DMS153 treated with DMSO at 0.1 percent for 48 hours (cell line): ENCODE measurements around the gene RAD18.

ENCODE experiments used
- DNase-seq: peaks from one replicate; lab custom pipeline; 2025; ENCODE audit not compliant: unreplicated experiment; lab: John Stamatoyannopoulos, UW

RAD18 gene

DNA sequence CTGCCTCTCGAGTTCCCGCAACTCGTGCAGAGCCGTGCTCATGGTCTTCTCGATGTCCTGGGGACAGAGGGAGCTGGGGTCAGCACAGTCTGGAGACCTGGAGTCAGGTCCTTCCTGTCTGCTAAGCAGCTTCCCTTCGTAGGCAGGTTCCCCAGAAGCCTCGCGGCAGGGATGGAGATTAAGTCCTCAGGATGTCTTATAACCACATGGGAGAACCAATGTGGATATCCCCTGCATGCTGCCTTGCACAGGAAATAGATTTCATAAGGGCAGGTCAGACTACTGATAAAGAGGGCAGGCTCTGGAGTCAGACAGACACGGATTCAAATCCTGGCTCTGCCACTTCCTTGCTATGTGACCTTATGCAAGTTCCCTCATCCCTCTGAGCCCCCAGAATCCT is 22.6 kb upstream of the RAD18 start:
- no peak for DNase-seq

DNA sequence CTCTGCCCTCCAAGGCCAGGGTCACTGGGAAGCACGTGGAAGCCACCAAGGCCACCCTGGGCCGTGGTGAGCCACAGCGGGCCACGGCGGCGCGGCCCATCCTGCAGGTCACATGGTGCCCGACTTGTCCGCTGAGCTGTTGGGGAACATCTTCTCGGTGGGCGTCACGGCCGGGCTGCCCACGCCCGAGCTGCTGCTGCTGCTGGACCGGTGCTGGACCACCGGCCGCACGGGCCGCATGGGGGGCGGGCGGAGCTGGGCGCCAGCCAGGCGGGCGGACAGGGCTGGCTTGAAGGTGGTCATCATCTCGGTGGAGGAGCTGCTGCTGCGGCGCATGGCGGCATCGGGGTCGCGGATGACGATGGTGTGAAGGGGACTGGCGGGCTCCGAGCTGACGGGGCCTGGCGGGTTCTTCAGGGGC is 22.1 kb upstream of the RAD18 start:
- no peak for DNase-seq

DNA sequence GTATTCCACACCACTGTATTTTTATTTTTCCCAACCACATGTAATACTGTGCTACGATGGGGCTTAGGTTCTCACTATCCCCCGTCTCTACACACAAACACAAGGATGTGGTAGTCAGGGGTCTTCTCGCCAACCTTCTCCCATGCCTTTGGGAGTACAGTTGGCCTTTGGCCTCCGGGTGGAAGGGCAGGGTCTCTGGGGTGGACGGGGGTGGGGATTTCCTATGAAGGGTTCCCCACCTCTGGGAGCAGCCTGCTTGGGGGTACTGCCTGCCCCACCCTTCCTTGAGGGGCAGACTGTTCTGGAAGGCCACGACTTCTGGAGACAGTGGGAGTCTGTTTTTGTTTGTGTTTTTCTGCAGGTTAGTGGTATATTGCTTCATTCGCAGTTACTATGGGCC is 21.3 kb upstream of the RAD18 start:
- no peak for DNase-seq

DNA sequence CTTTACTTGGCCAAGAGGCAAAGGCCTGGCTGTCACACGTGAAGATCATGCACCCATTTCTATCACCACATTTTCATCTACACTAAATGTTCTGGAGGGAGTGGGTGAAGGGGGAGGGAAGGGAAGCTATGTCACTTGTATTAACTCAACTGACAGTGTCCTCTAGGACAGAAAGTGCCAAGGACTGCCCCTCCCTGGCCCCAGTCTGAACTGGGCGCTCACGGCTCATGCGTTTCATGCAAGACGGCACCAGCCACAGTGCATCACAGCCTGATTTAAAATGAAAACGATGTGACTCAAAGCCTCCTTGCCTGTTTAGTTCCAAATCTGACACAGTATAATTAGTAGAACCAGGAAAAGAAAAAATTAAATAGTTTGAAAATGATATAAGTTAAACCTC is 20.8 kb upstream of the RAD18 start:
- no peak for DNase-seq

DNA sequence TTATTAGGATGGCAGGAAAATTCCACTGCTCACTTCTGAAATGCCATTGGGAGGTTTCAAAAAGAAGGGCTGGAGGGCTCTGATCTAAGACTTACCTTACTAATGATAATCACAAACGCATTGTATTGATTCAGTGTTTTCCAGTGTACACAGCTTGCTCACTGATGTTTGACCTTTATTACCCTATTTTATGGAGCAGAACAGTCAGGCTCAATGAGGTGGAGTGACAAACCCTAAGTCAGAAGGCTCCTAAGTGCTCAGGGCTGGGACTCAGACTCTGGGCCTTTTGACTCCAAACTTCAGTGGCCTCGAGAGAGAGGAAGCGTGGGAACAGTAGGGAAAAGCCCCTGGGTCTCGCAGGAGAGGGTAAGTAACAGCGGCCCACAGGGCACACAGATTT is 20.3 kb upstream of the RAD18 start:
- no peak for DNase-seq

DNA sequence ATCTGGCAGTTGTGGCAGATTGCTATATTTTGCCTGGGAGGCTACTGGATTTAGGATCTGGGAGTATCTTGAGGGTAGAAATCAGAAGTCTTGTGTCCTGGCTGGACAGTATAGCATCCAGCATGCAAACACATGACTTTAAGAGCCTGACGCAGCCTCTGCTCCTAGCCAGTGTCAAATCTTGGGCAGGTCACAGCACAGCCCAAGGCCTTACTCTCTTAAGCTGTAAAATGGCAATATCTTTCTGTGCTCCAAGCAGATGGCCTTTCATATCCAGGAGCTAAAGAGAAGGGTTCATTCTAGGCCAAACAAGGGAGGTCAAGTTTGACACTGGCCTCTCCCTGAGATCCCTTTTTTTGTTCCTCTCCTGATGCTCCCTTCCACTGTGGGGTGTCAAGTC is 19.8 kb upstream of the RAD18 start:
- no peak for DNase-seq

DNA sequence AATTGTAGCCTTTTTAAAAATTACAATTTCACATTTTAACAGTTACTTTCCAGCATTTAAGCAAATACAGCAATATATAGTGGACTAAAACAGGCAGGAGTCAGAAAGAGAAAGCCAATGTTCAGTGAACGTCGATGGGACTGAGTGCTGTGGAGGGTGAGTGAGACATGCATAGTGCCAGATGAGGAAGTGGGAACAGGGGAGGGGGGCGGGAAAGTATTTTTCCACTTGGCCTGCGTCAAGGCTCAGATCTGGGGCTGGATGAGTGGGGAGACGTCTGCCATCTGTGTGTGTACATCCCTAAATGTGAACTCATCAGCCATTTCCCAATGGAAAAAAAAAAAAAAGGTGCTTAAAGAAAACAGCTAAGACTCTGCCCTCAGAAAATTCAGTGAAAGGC is 19.2 kb upstream of the RAD18 start:
- DNase-seq = no peak

DNA sequence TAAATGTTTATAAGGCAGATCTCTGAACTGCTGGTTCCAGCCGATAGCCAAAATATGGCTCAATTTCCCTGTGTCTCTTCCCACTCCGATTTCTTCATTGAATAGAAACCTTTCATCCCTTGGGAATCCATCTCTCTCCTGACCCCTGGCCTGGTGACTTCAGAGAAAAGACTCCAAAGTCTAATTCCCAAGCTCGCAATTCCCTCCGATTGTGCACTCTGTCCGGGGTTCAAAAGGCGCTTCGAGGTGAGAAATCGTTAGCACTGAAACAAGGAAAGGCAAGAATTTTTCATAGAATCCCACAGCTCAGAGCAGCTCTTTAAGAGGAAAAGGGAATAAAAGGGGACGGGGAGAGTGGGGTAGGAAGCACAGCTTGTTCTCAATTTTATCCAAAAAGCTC is 18.4 kb upstream of the RAD18 start:
- DNase-seq = no peak

DNA sequence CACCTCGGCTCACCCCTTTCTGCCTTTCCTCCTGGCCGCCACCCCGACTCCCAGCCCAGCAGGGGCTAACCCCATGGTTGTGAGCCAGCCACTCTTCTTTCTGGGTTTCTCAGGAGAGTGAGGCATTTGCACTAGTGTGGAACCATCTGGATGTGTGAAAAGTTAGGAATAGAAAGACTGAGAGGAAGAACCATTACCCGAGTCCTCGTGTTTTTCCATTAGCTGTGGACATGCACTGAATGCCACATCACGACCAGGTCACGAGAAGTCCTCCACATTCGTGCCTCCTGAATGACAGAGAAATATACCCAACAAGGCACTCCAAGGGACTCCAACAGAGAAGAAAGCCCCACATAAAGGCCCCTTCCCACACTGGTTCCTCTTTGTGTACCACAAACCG is 18.0 kb upstream of the RAD18 start:
- DNase-seq = no peak

DNA sequence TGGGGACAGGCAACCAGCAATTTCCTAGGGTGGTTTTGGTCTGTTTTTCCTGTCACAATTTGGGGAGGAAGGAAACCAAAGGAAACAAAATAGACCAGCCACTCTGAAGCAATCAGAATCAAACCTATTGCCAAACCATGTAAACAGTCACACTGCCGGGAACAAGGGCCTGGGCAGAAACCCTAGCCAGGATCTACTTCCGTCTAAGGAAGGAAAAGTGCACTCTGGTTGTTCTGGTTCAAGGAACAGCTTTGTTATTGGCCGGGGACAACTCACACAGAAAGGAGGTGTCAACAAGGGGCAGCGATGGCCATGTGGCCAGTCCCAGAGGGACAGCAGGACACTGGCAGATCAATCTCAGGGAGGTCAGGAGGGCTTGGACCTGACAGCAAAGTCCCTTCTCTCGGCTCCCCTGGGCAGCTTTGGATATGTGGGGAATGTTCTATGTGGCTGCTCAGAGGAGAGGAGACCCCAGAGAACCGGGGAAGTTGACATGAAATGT is 17.5 kb upstream of the RAD18 start:
- no peak for DNase-seq

DNA sequence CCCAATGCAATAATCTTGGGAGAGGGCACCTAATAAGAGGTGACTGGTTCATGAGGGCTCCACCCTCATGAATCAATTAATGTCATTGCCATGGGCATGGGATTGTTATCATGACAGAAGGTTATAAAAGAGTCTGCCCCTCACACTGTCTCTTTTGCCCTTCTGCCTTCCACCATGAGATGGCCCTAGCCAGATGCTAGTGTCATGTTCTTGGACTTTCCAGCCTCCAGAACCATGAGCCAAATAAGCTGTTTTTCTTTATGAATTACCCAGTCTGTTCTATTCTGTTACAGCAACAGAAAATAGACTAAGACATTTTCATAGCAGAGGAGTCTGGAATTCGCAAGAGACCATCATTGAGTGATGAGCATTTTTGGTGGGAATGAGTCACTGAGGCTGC is 16.0 kb upstream of the RAD18 start:
- DNase-seq = no peak

DNA sequence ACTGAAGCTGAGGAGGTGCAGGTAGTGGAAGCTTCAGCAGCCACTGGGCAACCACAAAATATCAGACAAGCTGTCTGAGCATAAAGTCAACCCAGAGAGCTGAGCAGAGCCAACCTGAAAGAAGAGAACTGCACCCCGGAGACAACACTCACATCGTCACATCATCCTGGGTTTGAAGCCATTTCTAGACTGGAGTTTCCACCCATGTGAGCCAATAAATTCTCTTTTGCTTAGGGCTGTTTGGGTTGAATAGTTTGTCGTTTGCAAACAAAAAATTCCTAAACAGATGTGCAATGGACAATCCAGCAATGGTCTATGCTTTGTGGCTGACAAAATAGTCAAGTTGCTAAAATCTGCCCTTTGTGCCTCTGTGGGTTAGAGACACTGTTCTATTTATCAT is 15.3 kb upstream of the RAD18 start:
- no peak for DNase-seq

DNA sequence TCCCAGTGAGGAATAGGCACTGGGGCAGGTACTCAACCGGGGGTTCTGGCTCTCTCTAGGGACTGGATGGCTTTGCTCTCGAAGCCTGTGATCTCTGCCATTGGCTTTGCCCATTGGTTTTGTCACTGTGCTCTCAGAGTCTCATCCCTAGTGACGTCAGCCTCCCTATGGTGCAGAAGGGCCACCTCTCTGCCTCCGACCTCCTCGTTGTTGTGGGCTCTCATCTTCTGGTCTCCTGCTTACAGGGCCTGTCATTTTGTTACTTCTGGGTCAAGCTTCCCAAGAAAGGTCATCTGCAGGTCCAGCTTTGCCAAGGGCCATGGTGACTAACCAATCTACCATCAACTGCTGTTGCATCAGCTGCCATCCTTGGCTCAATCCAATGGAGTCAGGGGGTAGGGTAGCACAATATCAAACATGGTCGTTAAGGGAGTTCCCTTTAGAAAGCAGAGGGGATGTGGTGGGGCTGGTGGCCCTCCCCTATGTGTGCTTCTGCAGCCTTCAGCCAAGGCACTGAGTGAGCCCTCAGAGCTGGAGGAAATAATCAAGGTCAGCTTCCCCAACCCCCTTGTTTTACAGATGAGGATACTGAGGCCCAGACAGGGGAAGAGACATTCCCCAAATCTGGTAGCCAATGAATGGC is 13.4 kb upstream of the RAD18 start:
- no peak for DNase-seq

DNA sequence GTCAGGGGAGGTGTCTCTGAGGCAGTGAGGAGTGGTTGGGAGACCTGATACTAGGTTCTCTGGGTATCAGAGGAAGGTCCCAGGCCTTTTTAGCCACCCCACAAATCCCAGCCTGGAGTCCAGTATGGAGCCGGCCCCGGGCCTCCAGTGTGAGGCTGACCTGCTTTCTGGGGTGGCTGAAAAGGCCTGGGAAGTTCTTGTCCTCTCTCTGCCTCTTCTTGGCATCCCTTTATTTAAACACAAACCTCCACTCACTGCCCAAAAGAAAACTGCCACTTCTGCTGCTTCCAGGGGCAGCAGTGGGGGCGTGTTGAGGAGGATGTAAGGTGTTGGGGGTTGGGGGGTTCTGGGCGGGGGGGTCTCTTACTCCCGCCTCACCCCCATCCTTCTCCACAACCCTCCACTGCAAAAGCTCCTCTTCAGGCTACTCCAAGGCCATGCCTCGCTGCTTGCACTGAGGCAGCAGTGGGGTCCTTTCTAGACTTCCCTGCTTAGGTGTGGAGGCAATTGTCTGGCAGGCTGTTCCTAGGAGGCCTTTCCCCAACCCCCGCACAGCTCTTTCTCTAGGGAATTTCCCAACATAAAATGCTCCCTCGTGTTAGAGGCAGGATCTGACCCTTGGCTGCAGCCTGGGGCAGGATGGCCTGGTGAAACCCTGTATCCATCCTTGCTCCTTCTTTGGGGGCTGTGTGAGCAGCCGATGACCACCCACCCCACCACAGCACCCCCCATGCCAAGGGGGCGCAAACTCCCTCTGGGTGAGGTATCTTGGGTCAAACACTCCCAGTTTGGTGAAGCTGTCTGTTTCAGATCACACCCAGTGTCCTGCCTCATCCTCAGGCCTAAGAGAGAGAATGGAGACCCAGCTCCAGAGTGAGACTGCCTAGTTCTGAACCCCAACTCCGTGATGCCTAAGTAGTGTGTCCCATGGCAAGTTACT is 12.1 kb upstream of the RAD18 start:
- DNase-seq = no peak

DNA sequence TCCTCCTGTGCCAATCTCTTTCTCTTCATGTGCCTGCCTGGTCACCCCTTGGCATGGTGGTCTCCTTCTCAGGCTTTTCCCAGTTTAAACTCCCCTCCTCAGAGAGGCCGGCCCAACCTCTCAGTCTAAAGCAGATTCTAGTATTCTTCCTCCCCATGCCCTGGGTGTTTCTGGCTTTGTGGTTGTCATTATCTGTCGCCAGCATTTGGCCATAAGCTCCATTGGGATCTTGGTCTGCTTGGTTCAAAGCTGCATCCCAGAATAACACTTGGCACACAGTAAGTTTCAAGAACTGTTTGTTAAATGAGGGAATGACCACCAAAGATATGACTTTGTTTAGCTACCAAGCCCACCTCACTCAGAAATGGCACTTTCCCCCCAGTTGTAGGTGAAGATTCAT is 11.2 kb upstream of the RAD18 start:
- DNase-seq = no peak

DNA sequence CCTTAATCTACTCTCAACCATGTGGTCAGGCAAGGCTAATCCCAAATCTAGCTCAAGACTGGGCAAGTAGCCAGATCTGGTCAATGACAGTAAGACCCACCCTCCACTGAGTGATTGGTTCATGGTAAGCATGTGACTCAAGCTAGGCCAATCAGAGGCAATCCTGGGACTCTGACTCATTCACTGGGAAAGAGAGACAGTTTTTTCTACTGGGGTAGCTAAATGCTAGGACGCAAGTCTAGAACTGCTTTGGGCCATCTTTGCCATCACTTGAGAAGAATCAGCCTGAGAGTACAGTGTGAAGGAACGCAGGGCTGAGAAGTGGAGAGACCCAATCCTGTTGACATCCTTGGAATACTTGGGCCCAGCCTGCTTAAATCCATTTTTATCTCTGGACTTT is 9.4 kb upstream of the RAD18 start:
- no peak for DNase-seq

DNA sequence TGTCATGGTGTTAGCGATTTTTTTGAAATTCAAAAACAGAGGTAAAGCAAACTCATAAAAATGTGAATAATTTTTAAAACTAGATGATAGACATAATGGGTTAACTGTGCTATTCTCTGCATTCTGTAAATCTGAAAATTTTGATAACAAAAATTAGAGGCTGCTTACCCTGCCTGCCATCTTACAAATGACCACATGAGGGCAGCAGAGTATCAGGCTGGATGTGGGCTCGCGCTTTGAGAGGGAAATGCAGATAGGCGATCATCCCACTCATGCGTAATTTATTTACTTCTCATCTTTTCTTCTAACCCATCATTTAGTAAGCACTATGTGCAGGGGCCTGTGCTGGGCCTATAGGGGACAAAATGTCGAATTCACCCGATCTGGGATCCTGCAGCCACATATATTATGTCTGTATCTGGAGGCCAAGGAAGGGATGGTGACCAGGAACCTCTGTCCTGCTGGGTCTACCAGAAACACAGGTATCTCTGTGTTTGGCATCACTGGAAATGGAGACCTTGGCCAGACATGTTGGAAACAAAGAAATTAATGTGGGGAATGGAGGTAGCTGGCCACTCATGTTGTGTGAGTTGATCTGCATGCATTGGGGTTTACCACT is 7.8 kb upstream of the RAD18 start:
- DNase-seq = no peak

DNA sequence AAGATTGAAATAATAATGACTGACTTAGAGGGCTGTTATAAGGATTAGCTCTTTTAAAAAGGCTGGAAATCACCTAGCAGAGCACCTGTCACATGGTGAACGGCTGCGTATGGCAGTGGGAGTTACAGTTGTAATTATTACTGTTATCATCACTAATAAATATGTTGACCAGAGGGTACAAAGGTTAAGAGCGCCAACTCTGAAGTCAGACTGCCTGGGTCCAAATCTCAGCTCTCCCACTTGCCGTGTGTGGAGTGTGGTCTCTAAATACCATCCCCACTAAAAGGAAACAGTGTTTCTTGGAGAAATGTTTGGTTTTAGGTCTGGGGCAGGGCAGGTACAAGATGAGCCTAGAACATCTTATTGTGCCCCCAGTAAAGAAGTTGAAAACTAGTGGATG is 6.0 kb upstream of the RAD18 start:
- no peak for DNase-seq

DNA sequence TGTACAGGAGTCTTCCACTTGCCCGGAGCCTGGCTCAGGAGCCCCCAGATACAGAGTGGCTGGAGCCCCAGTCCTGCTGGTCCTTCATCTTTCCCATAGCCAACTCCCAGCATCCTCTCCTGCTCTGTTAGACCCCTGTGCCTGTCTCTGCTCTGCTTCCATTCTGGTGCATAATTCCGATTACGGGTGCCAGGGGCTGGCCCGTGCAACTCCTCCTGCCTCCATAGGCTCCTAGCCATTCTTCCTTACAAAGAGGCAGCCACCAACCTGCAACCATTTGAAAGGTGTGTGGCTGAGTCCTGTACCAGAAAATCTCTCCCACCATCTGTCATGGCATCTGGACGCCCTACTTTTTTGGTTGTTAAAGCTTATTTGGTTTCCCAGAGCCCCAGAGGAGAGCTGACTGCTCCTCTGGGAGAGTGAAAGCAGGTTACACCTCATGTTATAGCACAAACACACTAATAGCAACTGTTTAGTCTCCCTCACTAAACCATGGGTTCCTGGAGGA is 5.2 kb upstream of the RAD18 start:
- DNase-seq = no peak

DNA sequence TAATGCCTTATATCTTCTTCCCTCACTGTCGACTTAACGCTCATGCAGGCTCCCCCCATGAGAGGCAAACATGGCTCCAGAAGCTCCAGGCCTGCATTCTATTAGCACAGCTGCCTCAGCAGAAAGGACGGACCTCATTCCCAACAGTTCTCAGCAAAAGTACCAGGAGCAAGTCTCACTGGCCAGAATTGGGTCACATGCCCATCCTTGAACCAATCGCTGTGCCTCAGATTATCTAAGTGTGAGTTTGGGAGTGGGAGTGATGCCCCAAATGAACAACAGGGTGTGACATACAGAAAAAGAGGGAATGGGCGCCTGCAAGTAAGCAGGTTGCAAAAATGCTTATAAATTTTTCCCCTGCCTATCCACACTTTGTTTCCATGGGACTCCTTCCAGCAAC is 4.3 kb upstream of the RAD18 start:
- DNase-seq = no peak

DNA sequence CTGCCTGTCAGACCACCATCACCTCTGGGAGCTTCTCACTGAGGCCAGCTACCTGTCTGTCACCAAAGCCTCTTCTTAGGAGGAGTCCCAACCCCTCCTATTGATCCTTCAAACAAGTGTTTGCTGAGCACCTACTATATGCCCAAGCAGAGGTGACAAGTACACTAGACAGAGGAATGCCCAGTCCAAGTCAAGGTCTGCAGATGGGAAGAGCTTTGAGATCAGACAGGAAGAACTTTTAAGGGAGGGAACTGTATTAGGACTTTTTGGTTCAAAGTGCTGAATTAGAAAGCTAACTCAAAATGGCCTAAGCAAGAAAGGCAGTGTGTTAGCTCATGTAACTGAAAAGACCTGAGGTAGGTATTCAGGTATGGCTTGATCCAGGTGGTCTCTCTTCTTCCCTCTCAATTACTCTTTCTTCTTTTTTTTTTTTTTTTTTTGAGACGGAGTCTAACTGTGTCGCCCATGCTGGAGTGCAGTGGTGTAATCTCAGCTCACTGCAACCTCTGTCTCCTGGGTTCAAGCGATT is 3.6 kb upstream of the RAD18 start:
- no peak for DNase-seq
